ENCODE results near the gene SLC37A2. TPM values are rescaled to one million over a fixed set of nuclear protein-coding genes. Genes with fewer than 3 reads are reported as not detected.

The SLC37A2 gene
- total and polyA plus RNA-seq, 7 donors, result 1.2 to 14.1 (median 5.8) TPM

DNA sequence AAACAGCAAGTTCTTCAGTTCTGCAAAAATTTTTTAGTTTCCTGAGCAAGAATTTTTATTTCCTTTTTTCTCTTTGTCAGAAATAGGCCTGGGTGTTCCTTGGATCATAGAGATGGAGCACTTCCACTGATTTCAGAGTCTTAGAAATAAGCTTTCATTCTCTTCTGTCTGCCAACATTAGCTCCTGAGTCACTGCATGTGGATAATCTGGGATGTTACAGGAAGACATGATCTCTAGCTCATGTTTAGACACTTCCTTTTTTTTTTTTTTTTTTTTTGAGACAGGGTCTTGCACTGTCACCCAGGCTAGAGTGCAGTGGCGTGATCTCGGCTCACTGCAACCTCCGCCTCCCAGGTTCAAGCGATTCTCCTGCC lies 61.5 kb downstream of the SLC37A2 start:
- H3K4me3 ChIP-seq, result no peak overlapping the region
- no peak overlapping the region for H3K27ac ChIP-seq
- TF ChIP-seq EP300 (IDR thresholded peaks at IDR 0.05), result no peak
- peaks cover 0 to 7% (median 0%) of the 10 kb centered on the region in 3 donors for H3K27me3 ChIP-seq
- no peaks in the 10 kb centered on the region for H3K36me3 ChIP-seq
- no peak for DNase-seq
- WGBS, 2 donors, result 72 to 87% methylated on average over 4 of the region's 4 CpGs
- no peaks in the 10 kb centered on the region for H3K4me1 ChIP-seq
- intact Hi-C loops (cut with DNase I), result no loop called here
- no peaks in the 10 kb centered on the region for H3K9me3 ChIP-seq

DNA sequence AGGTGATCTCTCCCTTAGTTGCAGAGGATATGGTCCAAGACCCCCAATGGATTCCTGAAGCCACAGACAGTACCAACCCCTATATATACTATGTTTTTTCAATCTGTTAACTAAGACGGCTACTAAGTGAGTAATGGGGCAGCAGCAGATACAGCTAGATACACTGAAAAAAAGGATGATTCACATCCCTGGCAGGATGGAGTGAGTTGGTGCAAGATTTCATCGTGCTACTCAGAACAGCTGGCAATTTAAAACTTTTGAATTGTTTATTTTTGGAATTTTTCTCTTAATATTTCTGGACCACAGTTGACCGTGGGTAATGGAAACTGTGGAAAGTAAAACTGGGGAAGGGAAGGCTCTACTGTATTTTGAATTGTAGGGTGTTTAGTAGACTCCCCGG lies 65.3 kb downstream of the SLC37A2 start:
- Histone ChIP-seq H3K4me1 (no peaks in the 10 kb centered on the region), H3K9me3 (no peaks in the 10 kb centered on the region), H3K4me3 (no peak overlapping the region), H3K27ac (no peak overlapping the region), H3K27me3 (peaks cover 0 to 10% (median 0%) of the 10 kb centered on the region in 3 donors), H3K36me3 (no peaks in the 10 kb centered on the region)
- DNase-seq, result no peak
- intact Hi-C loops (cut with DNase I), result no loop called here
- 77% methylated on average over 4 of the region's 4 CpGs for WGBS, 2 donors
- TF ChIP-seq, protein P1, sequence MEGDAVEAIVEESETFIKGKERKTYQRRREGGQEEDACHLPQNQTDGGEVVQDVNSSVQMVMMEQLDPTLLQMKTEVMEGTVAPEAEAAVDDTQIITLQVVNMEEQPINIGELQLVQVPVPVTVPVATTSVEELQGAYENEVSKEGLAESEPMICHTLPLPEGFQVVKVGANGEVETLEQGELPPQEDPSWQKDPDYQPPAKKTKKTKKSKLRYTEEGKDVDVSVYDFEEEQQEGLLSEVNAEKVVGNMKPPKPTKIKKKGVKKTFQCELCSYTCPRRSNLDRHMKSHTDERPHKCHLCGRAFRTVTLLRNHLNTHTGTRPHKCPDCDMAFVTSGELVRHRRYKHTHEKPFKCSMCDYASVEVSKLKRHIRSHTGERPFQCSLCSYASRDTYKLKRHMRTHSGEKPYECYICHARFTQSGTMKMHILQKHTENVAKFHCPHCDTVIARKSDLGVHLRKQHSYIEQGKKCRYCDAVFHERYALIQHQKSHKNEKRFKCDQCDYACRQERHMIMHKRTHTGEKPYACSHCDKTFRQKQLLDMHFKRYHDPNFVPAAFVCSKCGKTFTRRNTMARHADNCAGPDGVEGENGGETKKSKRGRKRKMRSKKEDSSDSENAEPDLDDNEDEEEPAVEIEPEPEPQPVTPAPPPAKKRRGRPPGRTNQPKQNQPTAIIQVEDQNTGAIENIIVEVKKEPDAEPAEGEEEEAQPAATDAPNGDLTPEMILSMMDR (IDR thresholded peaks at IDR 0.05), result no peak
- TF ChIP-seq POLR2A (IDR thresholded peaks at IDR 0.05) (no peak), POLR2AphosphoS5 (IDR thresholded peaks at IDR 0.05) (no peak), EP300 (IDR thresholded peaks at IDR 0.05) (no peak)

DNA sequence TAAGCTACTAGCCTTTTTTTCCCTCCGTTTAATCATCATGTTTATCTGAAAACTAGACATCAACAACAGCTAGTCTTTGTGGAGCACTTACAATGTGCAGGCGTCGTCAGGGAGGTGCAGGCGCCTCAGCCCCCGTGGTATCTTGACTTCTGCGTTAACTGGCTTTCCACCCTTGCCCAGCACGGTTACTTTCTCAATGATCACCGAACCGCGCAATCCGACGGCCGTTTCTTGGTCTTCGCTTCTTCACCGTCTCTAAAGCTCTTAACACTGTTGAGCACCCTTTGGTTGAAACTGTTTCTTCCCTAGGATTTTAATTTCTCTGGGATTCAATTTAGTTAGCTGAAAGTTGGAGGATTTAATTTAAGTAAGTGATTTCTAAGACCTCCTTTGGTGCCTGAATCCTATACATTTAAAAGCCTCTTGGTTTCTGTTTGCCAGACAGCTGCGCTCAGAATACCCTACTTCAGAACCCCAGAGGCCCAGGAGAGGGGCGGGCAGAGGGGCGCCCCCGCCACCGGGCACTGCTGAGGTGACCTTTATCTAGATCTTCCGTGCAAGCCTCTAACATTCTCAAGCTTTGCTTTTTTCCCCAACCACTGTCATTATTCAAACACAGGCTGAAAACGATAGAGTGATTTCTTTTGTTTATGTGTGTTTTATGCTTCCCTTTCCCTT lies 66.3 kb downstream of the SLC37A2 start:
- Histone ChIP-seq H3K27ac (no peak overlapping the region), H3K4me3 (no peak overlapping the region), H3K27me3 (peaks cover 0 to 10% (median 0%) of the 10 kb centered on the region in 3 donors), H3K36me3 (no peaks in the 10 kb centered on the region), H3K4me1 (no peaks in the 10 kb centered on the region), H3K9me3 (no peaks in the 10 kb centered on the region)
- TF ChIP-seq EP300 (IDR thresholded peaks at IDR 0.05), result no peak
- TF ChIP-seq POLR2AphosphoS5 (IDR thresholded peaks at IDR 0.05), result no peak
- TF ChIP-seq, protein P1 (IDR thresholded peaks at IDR 0.05), result no peak
- TF ChIP-seq POLR2A (IDR thresholded peaks at IDR 0.05), result no peak
- WGBS, 2 donors, result 76% methylated on average over 22 of the region's 22 CpGs
- intact Hi-C loops (cut with DNase I), result no loop called here
- no peak for DNase-seq

DNA sequence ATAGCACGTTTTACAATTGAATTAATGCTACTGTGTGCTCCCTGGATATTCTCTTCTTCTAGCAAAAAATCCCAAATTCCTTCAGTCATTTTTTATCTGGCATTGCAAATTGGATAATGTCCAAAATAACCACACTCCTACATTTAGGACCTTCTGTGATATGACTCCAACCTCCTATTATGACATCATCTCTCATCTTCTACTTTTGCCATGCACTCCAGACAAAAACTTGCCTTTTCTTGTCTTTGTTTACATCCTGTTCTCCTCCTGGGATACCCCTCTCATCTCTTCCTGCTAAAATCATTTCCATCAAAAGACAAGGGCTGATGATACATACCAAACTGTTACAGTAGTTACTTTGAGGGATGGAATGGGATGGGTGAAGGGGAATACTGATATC lies 69.0 kb downstream of the SLC37A2 start:
- Histone ChIP-seq H3K27me3 (peaks cover 0 to 10% (median 0%) of the 10 kb centered on the region in 3 donors), H3K9me3 (no peaks in the 10 kb centered on the region), H3K4me1 (no peaks in the 10 kb centered on the region), H3K27ac (no peak overlapping the region), H3K4me3 (no peak overlapping the region), H3K36me3 (no peaks in the 10 kb centered on the region)
- WGBS, 2 donors, result 50 to 73% methylated on average over 1 of the region's 1 CpG
- DNase-seq, result no peak
- intact Hi-C loops (cut with DNase I), result no loop called here
- no peak for TF ChIP-seq POLR2AphosphoS5 (IDR thresholded peaks at IDR 0.05)
- TF ChIP-seq, protein P1 (IDR thresholded peaks at IDR 0.05), result no peak
- TF ChIP-seq EP300 (IDR thresholded peaks at IDR 0.05), result no peak
- no peak for TF ChIP-seq POLR2A (IDR thresholded peaks at IDR 0.05)

DNA sequence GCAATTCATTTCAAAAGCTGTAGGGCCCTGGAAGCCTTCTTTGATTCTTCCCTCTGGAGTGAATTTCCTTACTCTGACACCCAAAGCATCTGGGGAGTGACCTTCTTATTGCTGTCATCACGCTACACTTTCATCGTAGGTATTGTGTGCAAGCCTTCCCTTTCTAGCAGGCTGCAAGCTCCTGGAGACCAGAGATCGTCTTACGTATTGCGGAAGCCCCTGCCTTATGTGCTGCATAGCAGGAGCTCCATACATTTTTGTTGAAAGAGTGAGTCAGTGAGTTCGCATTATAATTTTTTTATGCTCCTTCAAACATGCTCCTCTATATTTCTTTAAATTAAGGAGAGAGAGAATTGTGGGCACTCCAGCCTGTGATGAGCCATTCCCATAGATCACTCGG lies 69.5 kb downstream of the SLC37A2 start:
- 83 to 87% methylated on average over 7 of the region's 7 CpGs for WGBS, 2 donors
- Histone ChIP-seq H3K4me3 (no peak overlapping the region), H3K36me3 (no peaks in the 10 kb centered on the region), H3K4me1 (no peaks in the 10 kb centered on the region), H3K27me3 (peaks cover 0 to 10% (median 0%) of the 10 kb centered on the region in 3 donors), H3K9me3 (no peaks in the 10 kb centered on the region), H3K27ac (no peak overlapping the region)
- TF ChIP-seq POLR2AphosphoS5 (IDR thresholded peaks at IDR 0.05), result no peak
- no peak for TF ChIP-seq EP300 (IDR thresholded peaks at IDR 0.05)
- TF ChIP-seq POLR2A (IDR thresholded peaks at IDR 0.05), result no peak
- TF ChIP-seq, protein P1 (IDR thresholded peaks at IDR 0.05), result no peak
- no peak for DNase-seq
- intact Hi-C loops (cut with DNase I), result no loop called here
